Head of caudate nucleus (tissue), 42 donors: ENCODE results near the gene SH2D3A.

ENCODE experiments used
- DNase-seq, 42 donors: peaks; one replicate each; pipeline versions ENCODE4 v3.0.0 to v3.0.0-alpha.2; 2020 to 2021; ENCODE audit warnings: mixed read lengths in 7 of 42
- intact Hi-C: fragments of 100-400 bp; cut with DNase I; formaldehyde crosslinking; loops from one replicate; pipeline ENCODE4 v1.15.0; 2022

SH2D3A gene

GRCh38 chr19:6743066-6743465 lies 24.2 kb downstream of the SH2D3A start:
- intact Hi-C loops: no loop called here
- DNase-seq: no peak

DNA sequence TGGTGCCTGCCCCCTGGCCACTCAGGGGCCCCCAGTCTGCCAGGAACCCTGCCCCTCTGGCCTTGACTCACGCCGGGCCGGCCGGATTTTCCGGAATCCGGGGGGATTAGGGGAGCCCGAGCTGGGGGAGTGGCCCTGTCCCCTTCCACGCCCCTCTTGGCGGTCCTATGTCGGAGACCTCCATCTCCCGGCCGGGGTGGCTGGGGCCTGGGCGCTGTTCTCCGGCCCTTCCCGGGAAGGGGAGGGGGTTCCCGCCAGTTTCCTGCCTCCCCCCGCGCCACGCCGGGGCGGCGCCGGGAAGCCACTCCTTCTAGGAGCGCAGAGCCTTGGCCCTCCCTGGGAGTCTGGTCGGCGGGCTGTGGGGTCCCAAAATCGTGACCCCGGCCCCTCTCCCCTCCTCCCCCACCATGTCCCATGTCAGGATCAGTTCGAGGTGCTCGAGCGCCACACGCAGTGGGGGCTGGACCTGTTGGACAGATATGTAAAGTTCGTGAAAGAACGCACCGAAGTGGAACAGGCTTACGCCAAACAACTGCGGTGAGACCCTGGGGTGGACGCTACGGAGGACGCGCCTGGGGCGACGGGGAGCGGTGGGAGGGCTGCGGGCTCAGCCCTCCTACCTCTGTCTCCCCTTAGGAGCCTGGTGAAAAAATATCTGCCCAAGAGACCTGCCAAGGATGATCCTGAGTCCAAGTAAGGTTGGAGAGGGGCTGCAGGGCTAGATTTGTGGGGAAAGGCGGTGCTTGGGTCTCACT lies 26.5 kb downstream of the SH2D3A start:
- DNase-seq: peak in 3 of 42 donors; percentile 32 to 54 (median 42)
- intact Hi-C loops: no loop called here

- DNase-seq: peak in 1 of 42 donors; percentile 30
- intact Hi-C loops: loop anchor here (5.0 to 10.0 kb wide), 2 partner anchors 122 to 205 kb away; partner anchors contain the start of gene TNFSF9
These were observed 27.2 kb downstream of the SH2D3A start for GRCh38 chr19:6739883-6740588.

- intact Hi-C loops: loop anchor here (5.0 to 10.0 kb wide), 2 partner anchors 123 to 205 kb away; partner anchors contain the start of gene TNFSF9
- peak; percentile 56 to 93 (median 86) for DNase-seq
These were observed 27.8 kb downstream of the SH2D3A start, which contains the start of gene TRIP10 for GRCh38 chr19:6739390-6739882. Gene TRIP10 (plus strand): TSS chr19:6739680. CDS start chr19:6739762, 82 bp downstream.

DNA sequence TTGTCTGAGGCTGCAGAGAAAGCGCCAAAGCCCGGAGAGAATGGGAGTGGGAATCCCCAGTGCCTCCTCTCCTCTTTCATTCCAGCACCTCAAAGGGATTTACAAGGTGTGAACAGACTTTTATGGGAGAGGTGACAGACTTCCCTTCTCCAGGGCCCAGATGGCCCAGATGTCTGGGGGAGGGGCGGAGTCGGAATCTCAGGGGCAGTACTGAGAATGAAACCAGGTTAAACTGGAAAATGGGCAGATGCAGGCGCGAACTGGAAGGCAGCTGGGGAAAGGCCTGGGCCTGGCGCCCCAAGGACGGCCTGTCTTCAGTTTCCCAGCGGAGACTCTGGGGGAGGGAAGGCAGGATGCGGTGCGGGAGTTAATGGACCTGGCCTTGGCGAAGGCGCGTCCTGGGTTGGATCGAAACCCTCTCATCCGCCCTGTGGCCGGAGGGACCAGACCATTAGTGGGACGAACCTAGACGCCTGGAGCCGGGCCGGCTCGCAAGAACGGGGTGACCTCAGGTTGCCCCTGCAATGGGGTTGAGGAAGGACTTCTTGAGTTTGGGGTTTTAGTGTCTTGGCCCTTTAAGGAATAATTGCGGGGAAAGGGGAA lies 28.3 kb downstream of the SH2D3A start:
- DNase-seq: peak in 8 of 42 donors; percentile 20 to 55 (median 29)
- intact Hi-C loops: loop anchor here (5.0 to 10.0 kb wide), 2 partner anchors 123 to 204 kb away; partner anchors contain the start of gene TNFSF9

GRCh38 chr19:6737873-6738786 lies 29.1 kb downstream of the SH2D3A start:
- DNase-seq: peak; percentile 64 to 96 (median 79)
- intact Hi-C loops: loop anchor here (5.0 to 10.0 kb wide), 2 partner anchors 124 to 203 kb away; partner anchors contain the start of gene TNFSF9

- intact Hi-C loops: loop anchor here (5.0 to 10.0 kb wide), 2 partner anchors 125 to 203 kb away; partner anchors contain the start of gene TNFSF9
- peak; percentile 99 to 100 (median 100) for DNase-seq
These were observed 29.9 kb downstream of the SH2D3A start, which contains the start of gene GPR108 for GRCh38 chr19:6737284-6737872. Gene GPR108 (minus strand): TSS chr19:6737580. CDS start chr19:6737576, 4 bp downstream.

DNA sequence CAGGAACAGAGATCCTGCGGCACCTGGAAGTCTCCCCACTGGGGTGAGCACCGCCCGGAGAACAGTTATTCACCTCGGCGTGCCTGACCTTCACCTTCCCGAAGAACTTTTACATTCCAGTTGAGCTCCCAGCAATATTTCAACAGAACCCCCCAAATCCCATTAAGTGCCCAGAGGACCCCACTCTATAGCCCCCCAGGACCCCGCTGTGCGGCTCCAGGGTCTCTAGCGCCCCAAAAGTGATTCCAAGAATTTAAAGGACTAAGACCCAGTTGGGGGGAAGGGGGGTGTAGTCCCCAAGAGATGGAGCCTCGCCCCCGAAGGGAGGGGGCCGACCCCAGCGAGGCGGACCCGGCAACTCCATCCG lies 30.3 kb downstream of the SH2D3A start:
- DNase-seq: peak in 4 of 42 donors; percentile 29 to 66 (median 40)
- intact Hi-C loops: loop anchor here (5.0 to 10.0 kb wide), 2 partner anchors 125 to 202 kb away; partner anchors contain the start of gene TNFSF9

- intact Hi-C loops: loop anchor here (5.0 to 10.0 kb wide), 2 partner anchors 126 to 202 kb away; partner anchors contain the start of gene TNFSF9
- peak in 41 of 42 donors; percentile 39 to 86 (median 66) for DNase-seq
These were observed 30.9 kb downstream of the SH2D3A start for GRCh38 chr19:6736169-6736916.

DNA sequence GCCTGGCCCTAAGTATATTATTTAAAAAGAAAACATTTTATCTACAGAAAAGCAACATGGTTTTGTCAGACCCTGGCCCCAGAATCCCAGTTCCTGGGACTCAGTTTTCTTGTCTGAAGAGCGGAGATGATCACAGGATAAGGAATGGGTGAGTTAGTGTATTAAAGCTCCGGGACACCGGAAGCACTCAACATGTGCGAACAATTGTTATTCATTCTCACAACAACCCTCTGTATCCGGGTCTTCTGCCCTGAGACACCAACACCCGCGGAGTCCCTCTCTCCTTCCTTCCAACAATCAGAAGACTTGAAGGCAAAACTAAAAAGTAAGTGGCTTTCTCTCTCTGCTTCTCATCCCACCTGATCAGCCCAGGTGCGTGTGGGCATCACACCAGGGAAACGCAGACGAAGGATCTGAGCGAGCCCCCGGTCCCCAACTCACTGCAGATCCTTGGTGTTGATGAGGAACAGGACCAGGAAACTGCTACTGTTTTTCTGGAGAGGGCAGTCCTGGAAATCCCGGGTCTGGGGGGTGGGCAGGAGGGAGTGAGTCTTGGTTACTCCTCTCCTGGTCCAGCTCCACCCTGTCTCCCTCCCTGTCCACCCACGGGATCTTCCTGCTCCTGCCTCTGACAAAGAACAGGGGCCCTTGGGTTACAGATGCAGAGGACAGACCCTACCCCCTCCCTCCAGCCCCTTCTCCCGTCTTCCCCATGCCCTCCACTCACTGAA lies 31.9 kb downstream of the SH2D3A start:
- intact Hi-C loops: loop anchor here (5.0 to 10.0 kb wide), 2 partner anchors 127 to 201 kb away; partner anchors contain the start of gene TNFSF9

DNA sequence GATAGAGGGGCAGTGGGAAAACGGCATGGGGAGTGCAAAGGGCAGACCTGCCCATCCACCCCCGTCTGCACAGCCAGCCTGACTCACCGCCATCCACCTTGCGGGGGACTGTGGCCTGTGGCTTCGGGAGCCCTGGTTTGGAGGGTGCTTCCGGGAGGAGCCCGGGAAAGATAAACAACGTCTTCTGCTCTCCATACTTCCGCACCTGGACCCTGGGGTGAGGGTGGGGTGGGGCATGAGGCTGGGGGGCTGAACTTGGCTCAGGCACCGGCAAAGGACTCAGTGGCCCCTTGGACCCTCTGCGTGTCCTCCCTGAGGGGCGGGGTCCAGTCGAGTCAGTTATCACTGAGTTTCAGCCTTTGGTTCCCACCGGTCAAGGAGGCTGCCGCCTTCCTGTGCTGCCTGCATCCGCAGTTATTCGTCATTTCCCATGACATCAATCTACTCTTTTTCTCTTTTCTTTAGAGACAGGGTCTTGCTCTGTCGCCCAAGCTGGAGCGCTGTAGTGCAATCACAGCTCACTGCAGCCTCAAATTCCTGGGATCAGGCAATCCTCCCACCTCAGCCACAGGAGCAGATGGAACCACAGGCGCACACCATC lies 33.0 kb downstream of the SH2D3A start:
- intact Hi-C loops: loop anchor here (10.0 kb wide), 1 partner anchor 199 kb away; the partner anchor contains the start of gene TNFSF9
- no peak for DNase-seq

More for the DNA sequence above, 31.9 kb downstream of the SH2D3A start:
- no peak for DNase-seq

- no peak for DNase-seq
- intact Hi-C loops: loop anchor here (10.0 kb wide), 1 partner anchor 199 kb away; the partner anchor contains the start of gene TNFSF9
These were observed 33.7 kb downstream of the SH2D3A start for GRCh38 chr19:6733338-6734095.

- intact Hi-C loops: loop anchor here (10.0 kb wide), 1 partner anchor 198 kb away; the partner anchor contains the start of gene TNFSF9
- no peak for DNase-seq
These were observed 34.4 kb downstream of the SH2D3A start for GRCh38 chr19:6732803-6733337.

DNA sequence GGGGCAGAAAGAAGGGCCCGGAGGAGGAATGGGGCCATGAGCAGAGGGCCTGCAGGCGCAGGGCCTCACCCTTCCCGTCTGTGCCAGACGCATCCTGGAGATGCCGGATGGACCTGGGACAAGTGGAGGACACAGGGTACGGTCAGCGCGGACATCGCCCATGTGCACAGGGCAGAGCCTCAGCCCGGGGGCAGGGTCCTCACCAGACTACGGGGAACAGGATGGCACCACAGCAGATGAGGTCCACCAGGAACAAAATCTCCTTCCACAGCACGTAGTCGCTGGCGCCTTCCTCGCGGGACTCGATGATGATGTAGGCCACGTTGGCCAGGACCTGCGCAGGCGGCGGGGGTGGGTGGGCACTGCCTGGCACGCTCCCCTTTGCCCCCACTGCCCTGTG lies 35.4 kb downstream of the SH2D3A start:
- no peak for DNase-seq
- intact Hi-C loops: loop anchor here (10.0 kb wide), 1 partner anchor 197 kb away; the partner anchor contains the start of gene TNFSF9
